Femur (tissue), 1 donor: Measurements from ENCODE around the gene CNTNAP3B.
"Not testable (repeated sequence)": the region's sequence is repeated elsewhere in the genome, so short reads cannot be mapped to it uniquely, and the experiment has no call there.

Source experiments
- DNase-seq: peaks from one replicate; pipeline ENCODE4 v3.0.0-alpha.2; 2017

The CNTNAP3B gene

DNA sequence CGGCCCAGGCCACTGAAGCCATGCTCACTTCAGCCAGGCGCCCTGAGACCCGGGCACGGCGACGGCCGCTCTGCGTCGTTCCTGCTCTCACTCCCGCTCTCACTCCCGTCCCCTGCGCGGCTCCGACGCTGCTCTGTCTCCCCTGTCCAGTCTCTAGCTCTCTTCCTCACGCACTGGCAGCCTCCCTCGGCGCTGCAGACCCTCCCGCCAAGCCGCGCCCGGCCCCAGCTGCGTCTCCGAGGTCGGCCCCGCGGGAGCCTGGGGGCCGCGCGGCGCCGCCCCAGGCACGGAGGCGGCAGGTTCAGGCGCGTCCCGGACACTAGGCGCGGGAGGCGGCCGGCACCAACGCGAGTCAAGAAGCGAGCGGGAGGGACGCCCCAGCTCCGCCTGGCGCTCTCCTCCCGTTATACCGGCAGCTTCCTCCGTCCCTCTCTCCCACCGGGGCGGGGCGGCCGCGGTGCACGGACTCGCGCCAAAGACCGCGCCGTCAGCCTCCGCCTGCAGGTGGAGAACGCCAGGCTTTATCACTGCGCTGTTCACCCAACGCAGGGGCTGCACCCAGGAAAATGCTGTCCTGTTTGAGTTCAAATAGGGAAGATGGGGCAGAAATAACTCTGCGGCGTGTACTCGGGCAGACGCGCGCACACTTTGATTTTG is at the start of gene CNTNAP3B:
CNTNAP3B (minus strand) TSS at position 354 of the 657 bp plus-strand sequence; CDS start at position 22, 332 bp downstream.
- DNase-seq = not testable (repeated sequence)

DNA sequence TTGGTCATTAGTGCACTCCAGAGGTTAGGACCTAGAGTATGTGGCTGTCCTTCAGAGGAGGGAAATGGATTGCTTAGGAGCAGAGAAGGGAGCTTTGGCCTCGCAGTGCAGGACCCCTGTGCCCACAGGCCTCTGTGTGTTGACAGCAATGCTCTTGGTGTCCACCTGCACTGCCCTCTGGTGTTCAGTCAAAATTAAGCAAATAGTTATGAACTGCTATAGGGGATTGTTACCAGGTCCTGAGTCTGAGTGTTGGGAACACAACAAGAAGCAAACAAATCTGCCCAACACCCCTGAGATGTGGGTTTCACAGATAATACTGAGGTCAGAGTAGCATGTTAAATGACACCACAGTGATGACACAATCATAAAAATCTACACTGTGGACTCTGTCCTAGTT is 31.1 kb upstream of the CNTNAP3B start:
- DNase-seq = not testable (repeated sequence)

DNA sequence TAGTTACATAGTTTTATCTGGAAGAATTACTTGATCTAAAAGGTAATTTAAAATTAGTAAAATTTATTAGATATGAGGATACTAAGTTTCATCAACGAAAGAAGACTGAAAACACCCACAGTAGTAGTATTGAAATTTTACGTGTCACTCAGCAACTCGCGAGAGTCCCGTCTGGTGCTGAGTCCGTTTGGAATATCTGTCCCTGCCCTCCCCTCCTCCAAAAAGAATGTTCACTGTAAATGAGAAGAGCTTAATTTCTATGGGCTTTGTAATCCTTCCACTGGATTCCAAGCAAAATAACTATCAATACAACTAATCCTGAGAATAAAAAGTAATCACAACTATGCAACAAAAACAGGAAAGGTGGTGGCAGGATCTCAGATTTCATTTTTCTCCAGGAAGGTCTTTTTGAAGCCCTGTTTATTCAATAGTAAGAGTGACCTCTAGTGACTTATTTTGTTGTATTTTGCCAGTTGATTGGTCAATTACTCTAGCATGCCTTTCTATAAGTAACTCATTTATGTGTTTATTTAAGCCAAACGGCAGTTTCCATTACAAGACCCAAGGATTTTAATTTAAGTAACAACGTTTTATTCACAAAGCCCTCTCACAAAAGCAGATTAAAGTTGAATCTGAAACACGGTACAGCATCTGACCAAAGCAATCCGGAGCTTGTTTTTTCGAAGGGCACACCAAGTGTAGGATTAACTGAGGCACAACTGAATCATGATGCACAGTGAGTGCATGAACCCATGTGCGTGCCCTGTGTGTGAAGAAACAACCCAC is 2.0 kb downstream of the CNTNAP3B start:
- not testable (repeated sequence) for DNase-seq

- not testable (repeated sequence) for DNase-seq
These were observed 8.2 kb downstream of the CNTNAP3B start for GRCh38 chr9:42121007-42121406.

- not testable (repeated sequence) for DNase-seq
These were observed 33.3 kb downstream of the CNTNAP3B start for GRCh38 chr9:42095929-42096328.

GRCh38 chr9:42084559-42084952 is 44.7 kb downstream of the CNTNAP3B start:
- not testable (repeated sequence) for DNase-seq

DNA sequence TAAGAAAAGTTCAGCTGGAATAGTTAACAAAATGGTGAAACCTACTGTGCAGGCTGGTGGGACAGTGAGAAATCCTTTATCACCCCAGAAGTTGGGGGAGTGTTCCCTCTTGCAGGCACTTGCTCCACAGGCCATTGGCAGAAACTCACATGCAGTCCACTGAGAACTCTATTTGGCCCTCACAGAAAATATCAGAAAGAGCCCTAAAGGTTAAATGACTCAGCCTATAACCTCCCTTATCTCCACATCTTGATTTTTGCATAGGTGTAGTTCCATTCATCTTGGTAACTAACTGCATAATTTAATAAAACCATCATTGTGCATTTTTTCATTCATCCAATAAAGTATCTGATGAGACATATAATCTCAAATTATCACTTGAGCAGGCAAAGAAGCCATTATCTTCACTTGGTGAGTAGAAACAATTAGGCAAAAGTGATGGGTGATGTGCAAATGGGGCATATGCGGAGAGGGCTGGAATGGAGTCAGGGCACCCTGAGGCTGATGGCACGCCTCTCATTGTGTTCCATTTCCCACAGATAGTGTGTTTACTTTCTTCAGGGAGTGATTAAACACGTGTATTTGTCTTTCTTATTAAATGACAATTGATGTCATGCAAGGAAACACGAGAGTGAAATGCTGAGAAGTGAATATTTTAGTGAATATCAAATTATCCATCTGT is 45.2 kb downstream of the CNTNAP3B start:
- not testable (repeated sequence) for DNase-seq

DNA sequence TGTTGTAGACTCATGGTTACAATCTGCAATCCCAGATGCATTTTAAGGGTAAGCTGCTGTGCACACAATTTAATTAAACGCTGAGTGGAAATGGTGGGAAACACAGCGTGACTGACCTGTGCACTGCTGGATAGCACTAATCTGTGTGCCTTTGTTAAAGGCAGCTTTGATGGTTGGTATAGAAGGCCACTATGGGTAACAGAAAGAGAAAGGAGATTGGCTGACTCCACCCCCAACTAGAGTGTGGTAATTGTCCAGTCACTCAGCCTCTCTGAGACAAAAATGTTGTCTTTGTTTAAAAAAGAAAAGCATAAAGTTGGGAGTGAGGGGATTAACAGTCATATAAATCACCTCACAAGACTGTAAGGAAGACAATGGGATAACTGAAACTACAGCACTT is 48.9 kb downstream of the CNTNAP3B start:
- DNase-seq = not testable (repeated sequence)

DNA sequence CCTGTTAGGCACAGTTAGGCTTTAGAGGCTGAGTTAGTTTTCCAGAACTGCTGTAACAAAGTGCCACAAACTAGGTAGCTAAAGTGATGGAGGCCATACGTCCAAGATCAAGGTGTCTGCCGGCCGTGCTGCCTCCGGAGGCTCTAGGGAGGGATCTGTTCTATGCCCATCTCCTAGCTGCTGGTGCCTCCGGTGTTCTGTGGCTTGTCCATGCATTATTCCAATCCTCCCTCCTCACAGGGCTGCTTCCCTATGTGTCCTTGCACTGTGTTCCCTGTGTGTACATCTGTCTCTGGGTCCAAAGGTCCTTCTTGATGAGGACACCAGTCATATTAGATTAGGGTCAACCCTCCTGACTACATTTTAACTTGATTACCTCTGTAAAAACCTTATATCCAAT is 54.4 kb downstream of the CNTNAP3B start:
- DNase-seq = not testable (repeated sequence)

DNA sequence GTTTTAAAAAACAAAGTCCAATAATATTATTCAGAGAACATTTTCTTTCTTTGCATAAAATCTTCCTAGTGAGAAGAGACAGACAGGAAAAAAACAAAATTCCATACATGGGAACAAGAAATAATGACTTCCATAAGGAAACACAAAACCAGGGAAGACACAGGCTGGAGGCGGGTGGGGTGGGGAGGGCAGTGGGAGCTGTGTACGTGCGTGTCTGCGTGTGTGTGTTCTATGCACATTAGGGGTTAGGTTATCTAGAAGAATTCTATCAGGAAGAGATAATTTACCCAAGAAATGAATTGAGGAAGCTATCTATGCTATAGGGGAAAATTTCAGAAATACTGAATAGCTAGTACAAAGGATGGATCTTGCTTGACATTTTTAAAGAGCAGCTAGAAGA is 58.2 kb downstream of the CNTNAP3B start:
- not testable (repeated sequence) for DNase-seq

DNA sequence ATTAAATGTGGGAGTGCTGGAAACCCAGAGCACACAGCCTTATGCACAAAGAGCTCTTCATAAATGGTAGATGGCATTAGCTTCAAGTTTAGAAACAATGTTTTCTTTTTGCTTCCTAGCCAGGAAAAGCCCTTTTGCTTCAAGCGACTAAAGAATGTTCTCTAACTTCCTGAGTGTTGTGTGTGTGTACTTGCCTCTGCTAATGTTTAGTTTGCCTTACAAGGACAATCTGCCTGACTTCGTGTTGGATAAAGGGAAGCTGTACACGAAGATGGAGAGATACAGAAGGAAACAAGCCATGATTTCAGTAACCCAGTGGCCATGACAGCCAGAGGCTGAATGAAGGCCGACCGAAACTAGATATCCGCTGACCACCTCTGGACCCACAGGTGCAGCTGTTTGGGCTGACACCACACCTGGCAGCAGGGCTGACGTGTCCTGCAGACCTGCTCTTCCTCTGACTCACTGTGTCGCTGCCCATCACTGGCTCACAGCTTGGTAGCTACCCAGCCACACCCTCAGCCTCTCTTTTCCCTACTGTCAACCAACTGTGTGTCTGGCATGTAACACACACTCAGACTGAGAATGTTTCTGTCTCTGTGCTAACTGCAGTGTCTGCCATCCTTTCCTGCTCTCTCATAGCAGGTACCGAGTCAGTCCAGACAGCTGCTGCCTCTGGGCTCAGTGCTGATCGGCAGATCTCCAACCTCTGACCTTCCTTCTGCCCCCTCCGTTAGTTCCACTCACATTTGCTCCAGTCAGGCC is 59.0 kb downstream of the CNTNAP3B start:
- not testable (repeated sequence) for DNase-seq

DNA sequence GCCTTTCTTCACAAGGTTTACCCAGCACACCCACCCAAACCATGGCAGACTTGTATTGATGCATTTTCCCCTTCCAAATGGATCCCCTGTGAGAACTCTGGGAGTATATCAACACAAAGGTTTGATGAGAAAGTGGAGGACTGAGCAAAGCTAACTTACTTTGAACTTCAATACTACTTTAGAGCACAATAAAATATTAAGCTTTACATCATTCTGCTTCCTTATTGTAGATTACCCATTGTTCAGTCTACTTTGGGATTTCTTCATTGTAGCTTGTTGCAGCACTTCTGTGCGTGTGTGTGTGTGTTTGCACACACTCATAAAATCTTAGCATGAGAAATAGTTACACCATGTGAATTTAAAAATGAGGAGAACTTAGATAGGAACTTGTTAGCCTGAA is 75.4 kb downstream of the CNTNAP3B start:
- DNase-seq = not testable (repeated sequence)

GRCh38 chr9:42050701-42051100 is 78.5 kb downstream of the CNTNAP3B start:
- DNase-seq = not testable (repeated sequence)

DNA sequence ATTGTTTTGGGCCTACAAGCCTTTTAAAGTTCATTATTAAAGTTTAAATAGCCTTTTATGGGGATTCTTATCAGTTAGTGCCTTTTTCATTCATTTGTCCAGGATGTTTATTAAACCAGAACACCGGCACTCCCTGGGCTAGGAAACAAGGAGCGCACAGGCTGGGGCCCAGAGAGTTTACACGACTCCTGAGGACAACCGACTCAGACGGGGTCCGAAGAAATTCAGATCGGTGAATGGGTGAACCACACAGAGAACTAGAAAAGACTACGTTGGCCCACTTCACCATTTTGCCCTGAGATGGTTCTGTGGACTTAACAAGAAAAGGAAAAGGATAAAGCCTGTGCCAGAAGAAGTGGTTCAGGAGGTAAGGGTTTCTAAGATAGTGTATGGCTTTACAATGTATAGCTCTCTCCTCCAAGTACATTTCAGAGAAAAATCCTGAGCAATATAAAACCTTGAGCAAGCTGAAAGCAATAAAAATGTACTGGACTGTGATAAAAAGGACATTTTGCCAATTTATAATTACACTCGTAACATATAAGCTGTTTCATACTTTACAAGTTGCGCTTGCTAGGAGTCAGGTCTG is 84.7 kb downstream of the CNTNAP3B start:
- DNase-seq = not testable (repeated sequence)

DNA sequence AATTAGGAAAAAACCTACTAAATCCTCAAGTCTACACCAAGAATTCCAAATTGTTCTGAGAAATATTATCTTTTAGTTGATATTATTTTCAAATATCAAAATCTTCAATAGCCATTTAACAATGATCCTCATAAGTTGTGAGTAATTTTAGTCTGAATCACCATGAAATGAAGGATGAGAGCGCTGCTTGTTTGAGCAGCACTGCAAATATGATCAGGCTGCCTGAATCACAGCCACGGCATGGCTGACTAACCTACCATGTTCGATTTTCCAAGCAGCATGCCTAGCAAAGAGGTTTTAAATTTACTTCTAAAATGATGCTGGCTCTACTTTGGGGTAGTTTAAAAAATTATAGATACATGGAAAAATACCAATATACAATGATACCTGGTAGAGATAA is 95.7 kb downstream of the CNTNAP3B start:
- not testable (repeated sequence) for DNase-seq

- DNase-seq = not testable (repeated sequence)
These were observed 108.6 kb downstream of the CNTNAP3B start for GRCh38 chr9:42020639-42021038.

- not testable (repeated sequence) for DNase-seq
These were observed 110.9 kb downstream of the CNTNAP3B start for GRCh38 chr9:42018220-42018922.

- not testable (repeated sequence) for DNase-seq
These were observed 114.9 kb downstream of the CNTNAP3B start for GRCh38 chr9:42014317-42014716.

DNA sequence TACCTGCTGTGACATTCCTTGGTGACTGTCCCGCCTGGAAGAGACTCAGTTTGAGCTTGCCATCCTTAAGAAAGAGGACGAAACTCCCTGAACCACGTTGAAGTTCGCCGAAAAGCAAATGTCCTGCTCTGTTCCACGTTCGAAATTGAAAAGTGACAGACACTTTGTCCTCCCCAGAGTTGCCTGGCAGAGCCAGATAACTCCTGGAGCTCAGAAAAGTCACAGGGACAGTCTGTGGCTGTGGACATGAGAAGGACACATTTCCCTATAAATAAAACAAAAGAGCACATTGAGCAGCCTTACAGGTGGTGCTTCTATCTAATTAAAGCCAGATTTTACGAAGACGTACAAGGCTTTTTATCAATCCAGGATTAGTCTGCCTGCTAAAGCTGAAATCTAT is 137.6 kb downstream of the CNTNAP3B start:
- not testable (repeated sequence) for DNase-seq

DNA sequence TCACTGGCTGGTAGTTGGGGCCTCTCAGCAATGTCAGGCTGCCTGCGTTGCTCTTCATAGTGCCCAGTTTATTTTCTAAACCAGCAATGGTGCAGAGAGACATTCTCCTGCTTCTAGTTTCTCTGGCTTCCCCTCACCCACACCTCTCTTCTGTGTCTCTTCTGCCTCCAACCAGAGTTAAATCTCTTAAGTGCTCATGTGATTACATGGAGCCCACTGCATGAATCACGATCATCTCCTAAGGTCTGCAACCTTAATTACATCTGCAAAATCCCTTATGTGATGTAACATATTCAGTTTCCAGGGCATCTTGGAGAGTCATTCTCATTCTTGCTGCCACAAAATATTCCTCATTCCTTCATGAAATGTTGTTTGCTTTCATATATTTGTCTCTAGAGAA is 149.0 kb downstream of the CNTNAP3B start:
- DNase-seq = not testable (repeated sequence)

GRCh38 chr9:41977965-41978600 is 151.1 kb downstream of the CNTNAP3B start:
- DNase-seq = not testable (repeated sequence)
